Thoracic aorta (tissue), 2 donors: ENCODE data around the gene DNAJC16. TPM values are rescaled to one million over a fixed set of nuclear protein-coding genes. Genes with fewer than 3 reads are reported as not detected.
"Not testable (repeated sequence)": the region's sequence is repeated elsewhere in the genome, so short reads cannot be mapped to it uniquely, and the experiment has no call there.

ENCODE experiments used
- ATAC-seq: fragments of 150-250 bp; one replicate; pipeline ENCODE4 v1.8.0; 2017; ENCODE audit warnings: low read depth; ENCODE audit not compliant: insufficient number of reproducible peaks, low FRiP score
- DNase-seq: peaks from one replicate; pipeline ENCODE4 v3.0.0-alpha.2; 2020; ENCODE audit warnings: low spot score
- H3K27ac ChIP-seq, 2 donors: fragments of 200-600 bp; sonication (generic); 1 replicate in 1 of 2; 2 replicates in 1 of 2; pipeline ENCODE4 v1.5.1; 2016; ENCODE audit warnings: mild to moderate bottlenecking in 2 of 2, moderate library complexity in 2 of 2
- H3K27me3 ChIP-seq: fragments of 200-600 bp; sonication (generic); replicated peaks from 2 replicates; pipeline ENCODE4 v1.6.0; 2016; ENCODE audit warnings: mild to moderate bottlenecking; ENCODE audit not compliant: insufficient read depth
- H3K36me3 ChIP-seq: fragments of 200-600 bp; sonication (generic); one replicate; pipeline ENCODE4 v1.5.1; 2016
- H3K4me1 ChIP-seq, 2 donors: fragments of 200-600 bp; sonication (generic); 1 replicate in 1 of 2; 2 replicates in 1 of 2; pipeline versions ENCODE4 v1.5.1 to v1.6.0; 2016; ENCODE audit warnings: low read depth in 2 of 2, mild to moderate bottlenecking in 1 of 2; ENCODE audit not compliant: control insufficient read depth in 1 of 2
- H3K4me3 ChIP-seq: fragments of 200-600 bp; sonication (generic); 2 replicates; pipeline ENCODE4 v1.5.1; 2016; ENCODE audit warnings: mild to moderate bottlenecking
- H3K9me3 ChIP-seq: fragments of 200-600 bp; sonication (generic); 2 replicates; pipeline ENCODE4 v1.5.1; 2016
- CTCF ChIP-seq: fragments of 200-600 bp; sonication (generic); IDR thresholded peaks from one replicate; pipeline ENCODE4 v1.5.1; 2019; ENCODE audit warnings: antibody characterized with exemption
- total RNA-seq, 2 donors: library from RNA; depleted of rRNA; stranded (reverse); fragments of >200 nt; gene quantifications; one replicate each; pipeline versions ENCODE4 v1.1.0 to v1.2.3, GENCODE V29; 2016

The DNAJC16 gene
- total RNA-seq, 2 donors from 2014 or later, result 14.1 to 28.6 TPM

- no peak for TF ChIP-seq CTCF
- DNase-seq (no peak), ATAC-seq (no peak)
- Histone ChIP-seq H3K4me1 (no peaks in the 10 kb centered on the region), H3K27me3 (no peaks in the 10 kb centered on the region), H3K27ac (no peak overlapping the region), H3K9me3 (no peaks in the 10 kb centered on the region), H3K4me3 (no peak overlapping the region), H3K36me3 (peaks cover 12% of the 10 kb centered on the region)
Observed at GRCh38 chr1:15513192-15513591, 13.5 kb upstream of the DNAJC16 start.

- DNase-seq (no peak), ATAC-seq (no peak)
- H3K27ac ChIP-seq, result no peak overlapping the region
- H3K9me3 ChIP-seq, result no peaks in the 10 kb centered on the region
- no peaks in the 10 kb centered on the region for H3K4me1 ChIP-seq
- no peak overlapping the region for H3K4me3 ChIP-seq
- no peak for TF ChIP-seq CTCF
- H3K27me3 ChIP-seq, result no peaks in the 10 kb centered on the region
- H3K36me3 ChIP-seq, result peaks cover 12% of the 10 kb centered on the region
Observed at GRCh38 chr1:15513919-15514318, 12.7 kb upstream of the DNAJC16 start.

- H3K27me3 ChIP-seq, DNase-seq, H3K4me1 ChIP-seq, H3K9me3 ChIP-seq, H3K27ac ChIP-seq, H3K4me3 ChIP-seq, ATAC-seq: not testable (repeated sequence)
- H3K36me3 ChIP-seq, result peaks cover 12% of the 10 kb centered on the region
Observed at GRCh38 chr1:15514557-15514956, 12.1 kb upstream of the DNAJC16 start.

- no peak for DNase-seq
- no peak for ATAC-seq
- Histone ChIP-seq H3K27ac (no peak overlapping the region), H3K36me3 (peaks cover 12% of the 10 kb centered on the region), H3K27me3 (no peaks in the 10 kb centered on the region), H3K4me3 (no peak overlapping the region), H3K4me1 (no peaks in the 10 kb centered on the region), H3K9me3 (no peaks in the 10 kb centered on the region)
- TF ChIP-seq CTCF, result no peak
Observed at GRCh38 chr1:15515022-15515663, 11.5 kb upstream of the DNAJC16 start.

- H3K27ac ChIP-seq, result no peak overlapping the region
- H3K9me3 ChIP-seq, result no peaks in the 10 kb centered on the region
- no peaks in the 10 kb centered on the region for H3K27me3 ChIP-seq
- peaks cover 8 to 12% of the 10 kb centered on the region in 2 donors for H3K4me1 ChIP-seq
- no peak for ATAC-seq
- peaks cover 8% of the 10 kb centered on the region for H3K36me3 ChIP-seq
- no peak for TF ChIP-seq CTCF
- H3K4me3 ChIP-seq, result no peak overlapping the region
- no peak for DNase-seq
Observed at GRCh38 chr1:15519625-15520024, 7.0 kb upstream of the DNAJC16 start.

GRCh38 chr1:15521206-15521906 is 5.3 kb upstream of the DNAJC16 start:
- not testable (repeated sequence) for H3K36me3 ChIP-seq, H3K4me3 ChIP-seq, H3K27me3 ChIP-seq, ATAC-seq, H3K9me3 ChIP-seq, H3K27ac ChIP-seq, DNase-seq
- H3K4me1 ChIP-seq, result peaks cover 16 to 23% of the 10 kb centered on the region in 2 donors
